Fibroblast of lung (primary cell): ENCODE measurements around the gene INTS1. TPM values are rescaled to one million over a fixed set of nuclear protein-coding genes. Genes with fewer than 3 reads are reported as not detected.

Experiments used
- DNase-seq, 2 donors: peaks; one replicate each; pipeline versions ENCODE4 v3.0.0 to v3.0.0-alpha.2; 2010; ENCODE audit warnings: low read depth in 2 of 2
- H2AFZ ChIP-seq: 2 replicates; pipeline ENCODE4 v1.5.1; 2012; ENCODE audit warnings: low read length, control low read depth, inconsistent platforms
- H3K27ac ChIP-seq: 2 replicates; pipeline ENCODE4 v1.5.1; 2011; ENCODE audit warnings: low read length, control low read depth; ENCODE audit not compliant: insufficient read depth
- H3K27me3 ChIP-seq: 2 replicates; pipeline ENCODE4 v1.5.1; 2011; ENCODE audit warnings: mild to moderate bottlenecking, low read length; ENCODE audit not compliant: control insufficient read depth, insufficient read depth
- H3K36me3 ChIP-seq: 2 replicates; pipeline ENCODE4 v1.5.1; 2011; ENCODE audit warnings: low read length; ENCODE audit not compliant: control insufficient read depth, insufficient read depth
- H3K4me1 ChIP-seq: 2 replicates; pipeline ENCODE4 v1.5.1; 2011; ENCODE audit warnings: low read length; ENCODE audit not compliant: control insufficient read depth, insufficient read depth; ENCODE audit errors: extremely low read depth
- H3K4me2 ChIP-seq: 2 replicates; pipeline ENCODE4 v1.5.1; 2011; ENCODE audit warnings: low read length, control low read depth; ENCODE audit not compliant: insufficient read depth; ENCODE audit errors: extremely low read depth
- H3K4me3 ChIP-seq, 4 experiments: fragments of 200-600 bp in 1 of 4; sonication (generic) in 1 of 4; replicated peaks in 1 of 4; 2 replicates each; pipeline ENCODE4 v1.5.1; 2011 to 2016; ENCODE audit warnings: low read length in 4 of 4, low read depth in 3 of 4, mild to moderate bottlenecking in 3 of 4, control low read depth in 2 of 4, inconsistent platforms in 1 of 4, mixed read lengths in 1 of 4; ENCODE audit not compliant: insufficient read depth in 1 of 4; ENCODE audit errors: control extremely low read depth in 1 of 4
- H3K79me2 ChIP-seq: 2 replicates; pipeline ENCODE4 v1.5.1; 2012; ENCODE audit warnings: mild to moderate bottlenecking, low read length, inconsistent platforms; ENCODE audit not compliant: control insufficient read depth, insufficient read depth
- H3K9ac ChIP-seq: 2 replicates; pipeline ENCODE4 v1.5.1; 2011; ENCODE audit warnings: mild to moderate bottlenecking, low read length, control low read depth; ENCODE audit not compliant: insufficient read depth
- H3K9me3 ChIP-seq: 2 replicates; pipeline ENCODE4 v1.5.1; 2012; ENCODE audit warnings: low read depth, low read length; ENCODE audit not compliant: control insufficient read depth, insufficient read depth
- H4K20me1 ChIP-seq: 2 replicates; pipeline ENCODE4 v1.5.1; 2011; ENCODE audit warnings: low read length; ENCODE audit not compliant: control insufficient read depth, insufficient read depth; ENCODE audit errors: extremely low read depth
- CTCF ChIP-seq, 2 donors: IDR thresholded peaks in 1 of 2; conservative IDR thresholded peaks in 1 of 2; 1 replicate in 1 of 2; 2 replicates in 1 of 2; pipeline ENCODE4 v1.5.1; 2011 to 2012; ENCODE audit warnings: low read length in 2 of 2, control low read depth in 1 of 2, inconsistent platforms in 1 of 2, low read depth in 1 of 2, mild to moderate bottlenecking in 1 of 2
- EZH2 ChIP-seq: IDR thresholded peaks from 2 replicates; pipeline ENCODE4 v1.5.1; 2012; ENCODE audit warnings: low read length, control low read depth, mild to moderate bottlenecking; ENCODE audit errors: missing control alignments
- polyA plus RNA-seq, 2 donors: library from polyadenylated mRNA; depleted of rRNA in 1 of 2; stranded (reverse) in 1 of 2; unstranded in 1 of 2; fragments of >200 nt; gene quantifications; 2 replicates each; pipeline ENCODE4 v1.2.1, GENCODE V29; 2011 to 2012; ENCODE audit warnings: missing spikeins in 1 of 2
- total RNA-seq: library from RNA; depleted of rRNA; stranded (reverse); fragments of >200 nt; gene quantifications from 2 replicates; pipeline ENCODE4 v1.2.1, GENCODE V29; 2014

The INTS1 gene
- total and polyA plus RNA-seq, 2 donors (not counting 1 experiment from before 2014, with no cell fraction given) = 7.1 to 35.5 TPM

- H3K27me3 ChIP-seq = no peaks in the 10 kb centered on the region
- peaks cover 14% of the 10 kb centered on the region for H3K4me1 ChIP-seq
- H3K4me3 ChIP-seq = no peak overlapping the region
- H3K27ac ChIP-seq = no peak overlapping the region
- H3K9ac ChIP-seq = no peak overlapping the region
- H2AFZ ChIP-seq = no peak overlapping the region
- peaks cover 44% of the 10 kb centered on the region for H3K79me2 ChIP-seq
- no peaks in the 10 kb centered on the region for H4K20me1 ChIP-seq
- no peak for DNase-seq
- peaks cover 6% of the 10 kb centered on the region for H3K36me3 ChIP-seq
- no peaks in the 10 kb centered on the region for H3K9me3 ChIP-seq
- H3K4me2 ChIP-seq = no peak overlapping the region
- TF ChIP-seq CTCF (conservative IDR thresholded peaks at IDR 0.05 in 1 of 2, IDR thresholded peaks at IDR 0.05 in 1 of 2; ENCODE audit: low read depth in 1 of 2, low read length in 2 of 2) (no peak), EZH2 (no peak)
Measured at GRCh38 chr7:1450431-1450830, 53.8 kb downstream of the INTS1 start.

- Histone ChIP-seq H3K4me3 (no peak overlapping the region), H3K4me1 (peaks cover 11% of the 10 kb centered on the region), H3K9ac (no peak overlapping the region), H2AFZ (no peak overlapping the region), H3K36me3 (peaks cover 9% of the 10 kb centered on the region), H3K27ac (no peak overlapping the region), H3K9me3 (no peaks in the 10 kb centered on the region), H3K4me2 (no peak overlapping the region), H3K79me2 (peaks cover 40% of the 10 kb centered on the region), H4K20me1 (no peaks in the 10 kb centered on the region), H3K27me3 (no peaks in the 10 kb centered on the region)
- TF ChIP-seq EZH2 (no peak), CTCF (conservative IDR thresholded peaks at IDR 0.05 in 1 of 2, IDR thresholded peaks at IDR 0.05 in 1 of 2; ENCODE audit: low read depth in 1 of 2, low read length in 2 of 2) (no peak)
- no peak for DNase-seq
Measured at GRCh38 chr7:1449951-1450350, 54.2 kb downstream of the INTS1 start.

- Histone ChIP-seq H3K36me3 (peaks cover 9% of the 10 kb centered on the region), H3K4me1 (peaks cover 6% of the 10 kb centered on the region), H3K79me2 (peaks cover 36% of the 10 kb centered on the region), H2AFZ (no peak overlapping the region), H3K9ac (no peak overlapping the region), H3K4me3 (no peak overlapping the region), H3K27ac (no peak overlapping the region), H3K27me3 (no peaks in the 10 kb centered on the region), H4K20me1 (no peaks in the 10 kb centered on the region), H3K4me2 (no peak overlapping the region), H3K9me3 (no peaks in the 10 kb centered on the region)
- DNase-seq = no peak
- TF ChIP-seq CTCF (conservative IDR thresholded peaks at IDR 0.05 in 1 of 2, IDR thresholded peaks at IDR 0.05 in 1 of 2; ENCODE audit: low read depth in 1 of 2, low read length in 2 of 2) = no peak
- TF ChIP-seq EZH2 = no peak
Measured at GRCh38 chr7:1449501-1449900, 54.7 kb downstream of the INTS1 start.
